ENCODE results near the gene AGAP1.

Gene AGAP1

GRCh38 chr2:235498541-235498940 is 4.7 kb downstream of the AGAP1 start:
- Histone ChIP-seq H3K79me2 (ENCODE audit: control insufficient read depth, low read length) (no peaks in the 10 kb centered on the region), H3K27me3 (ENCODE audit: control insufficient read depth, low read length) (no peaks in the 10 kb centered on the region), H3K36me3 (ENCODE audit: control insufficient read depth, low read length) (no peaks in the 10 kb centered on the region), H3K4me1 (ENCODE audit: control insufficient read depth, low read length) (no peaks in the 10 kb centered on the region), H3K4me3 (ENCODE audit: low read length) (no peak overlapping the region), H3K27ac (ENCODE audit: low read depth, low read length) (no peak overlapping the region), H3K9me3 (ENCODE audit: control insufficient read depth, insufficient read depth, low read length) (no peaks in the 10 kb centered on the region), H3F3A (ENCODE audit: control insufficient read depth, insufficient read depth) (no peaks in the 10 kb centered on the region), H3K4me2 (ENCODE audit: low read length) (no peak overlapping the region), H3K9me2 (replicated peaks; ENCODE audit: control insufficient read depth, low read length) (no peaks in the 10 kb centered on the region), H4K20me1 (ENCODE audit: control insufficient read depth, insufficient read depth, low read depth, low read length) (no peaks in the 10 kb centered on the region)
- no peak for TF ChIP-seq CTCF (IDR thresholded peaks at IDR 0.05; ENCODE audit: low read depth, low read length, poor library complexity, severe bottlenecking)
- no peak for TF ChIP-seq EZH2phosphoT487 (IDR thresholded peaks at IDR 0.05; ENCODE audit: borderline replicate concordance, low read length)

- H3K4me3 ChIP-seq (ENCODE audit: low read length) = no peak overlapping the region
- no peaks in the 10 kb centered on the region for H3K9me3 ChIP-seq (ENCODE audit: control insufficient read depth, insufficient read depth, low read length)
- no peaks in the 10 kb centered on the region for H3K4me1 ChIP-seq (ENCODE audit: control insufficient read depth, low read length)
- no peaks in the 10 kb centered on the region for H3K9me2 ChIP-seq (replicated peaks; ENCODE audit: control insufficient read depth, low read length)
- no peaks in the 10 kb centered on the region for H3F3A ChIP-seq (ENCODE audit: control insufficient read depth, insufficient read depth)
- no peaks in the 10 kb centered on the region for H3K27me3 ChIP-seq (ENCODE audit: control insufficient read depth, low read length)
- H3K4me2 ChIP-seq (ENCODE audit: low read length) = no peak overlapping the region
- no peaks in the 10 kb centered on the region for H3K79me2 ChIP-seq (ENCODE audit: control insufficient read depth, low read length)
- TF ChIP-seq EZH2phosphoT487 (IDR thresholded peaks at IDR 0.05; ENCODE audit: borderline replicate concordance, low read length) = no peak
- TF ChIP-seq CTCF (IDR thresholded peaks at IDR 0.05; ENCODE audit: low read depth, low read length, poor library complexity, severe bottlenecking) = no peak
- H4K20me1 ChIP-seq (ENCODE audit: control insufficient read depth, insufficient read depth, low read depth, low read length) = no peaks in the 10 kb centered on the region
- H3K27ac ChIP-seq (ENCODE audit: low read depth, low read length) = no peak overlapping the region
- no peaks in the 10 kb centered on the region for H3K36me3 ChIP-seq (ENCODE audit: control insufficient read depth, low read length)
Observed at GRCh38 chr2:235498946-235499812, 5.3 kb downstream of the AGAP1 start.

DNA sequence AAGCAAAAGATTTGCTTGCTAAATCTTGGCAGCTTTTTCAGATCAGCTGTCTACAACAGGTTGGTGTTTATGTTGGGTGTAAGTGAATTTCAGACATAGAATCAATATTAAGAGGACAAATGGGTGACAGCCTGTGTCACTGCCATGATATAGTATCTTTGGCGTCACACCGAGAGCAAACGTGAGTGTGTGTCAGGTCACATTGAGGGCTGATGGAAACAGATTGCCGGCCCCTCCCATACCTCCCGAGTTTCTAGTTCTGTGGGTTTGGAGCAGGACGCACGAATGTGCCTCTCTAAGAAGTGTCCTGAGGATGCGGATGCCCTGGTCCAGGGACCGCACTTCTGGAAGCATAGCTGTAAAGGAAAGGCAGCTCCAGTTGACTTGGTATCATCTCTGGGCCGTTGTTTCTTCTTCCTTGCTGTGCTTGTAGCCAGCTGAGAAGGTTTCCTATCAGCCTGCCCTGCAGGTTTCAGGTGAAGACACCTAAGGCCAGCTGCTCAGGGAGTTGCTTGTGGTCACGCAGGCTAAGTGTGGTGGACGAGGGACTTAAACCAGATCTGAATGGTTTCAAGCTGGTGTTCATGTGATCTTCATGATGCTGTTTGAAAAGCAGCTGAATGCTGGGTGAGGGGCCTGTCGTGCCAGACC is 6.4 kb downstream of the AGAP1 start:
- H3F3A ChIP-seq (ENCODE audit: control insufficient read depth, insufficient read depth) = no peaks in the 10 kb centered on the region
- no peak for TF ChIP-seq EZH2phosphoT487 (IDR thresholded peaks at IDR 0.05; ENCODE audit: borderline replicate concordance, low read length)
- TF ChIP-seq CTCF (IDR thresholded peaks at IDR 0.05; ENCODE audit: low read depth, low read length, poor library complexity, severe bottlenecking) = no peak
- H4K20me1 ChIP-seq (ENCODE audit: control insufficient read depth, insufficient read depth, low read depth, low read length) = no peaks in the 10 kb centered on the region
- no peak overlapping the region for H3K27ac ChIP-seq (ENCODE audit: low read depth, low read length)
- H3K79me2 ChIP-seq (ENCODE audit: control insufficient read depth, low read length) = no peaks in the 10 kb centered on the region
- no peaks in the 10 kb centered on the region for H3K9me3 ChIP-seq (ENCODE audit: control insufficient read depth, insufficient read depth, low read length)
- H3K36me3 ChIP-seq (ENCODE audit: control insufficient read depth, low read length) = no peaks in the 10 kb centered on the region
- H3K9me2 ChIP-seq (replicated peaks; ENCODE audit: control insufficient read depth, low read length) = no peaks in the 10 kb centered on the region
- no peak overlapping the region for H3K4me2 ChIP-seq (ENCODE audit: low read length)
- H3K4me3 ChIP-seq (ENCODE audit: low read length) = no peak overlapping the region
- H3K4me1 ChIP-seq (ENCODE audit: control insufficient read depth, low read length) = no peaks in the 10 kb centered on the region
- H3K27me3 ChIP-seq (ENCODE audit: control insufficient read depth, low read length) = no peaks in the 10 kb centered on the region

Data from DOHH2 (cell line).